ENCODE data around the gene ZNF99. TPM values are rescaled to one million over a fixed set of nuclear protein-coding genes. Genes with fewer than 3 reads are reported as not detected.

ZNF99 gene
- total and polyA plus RNA-seq, 2 experiments from 2014 or later = 0.03 TPM; not detected in 1

DNA sequence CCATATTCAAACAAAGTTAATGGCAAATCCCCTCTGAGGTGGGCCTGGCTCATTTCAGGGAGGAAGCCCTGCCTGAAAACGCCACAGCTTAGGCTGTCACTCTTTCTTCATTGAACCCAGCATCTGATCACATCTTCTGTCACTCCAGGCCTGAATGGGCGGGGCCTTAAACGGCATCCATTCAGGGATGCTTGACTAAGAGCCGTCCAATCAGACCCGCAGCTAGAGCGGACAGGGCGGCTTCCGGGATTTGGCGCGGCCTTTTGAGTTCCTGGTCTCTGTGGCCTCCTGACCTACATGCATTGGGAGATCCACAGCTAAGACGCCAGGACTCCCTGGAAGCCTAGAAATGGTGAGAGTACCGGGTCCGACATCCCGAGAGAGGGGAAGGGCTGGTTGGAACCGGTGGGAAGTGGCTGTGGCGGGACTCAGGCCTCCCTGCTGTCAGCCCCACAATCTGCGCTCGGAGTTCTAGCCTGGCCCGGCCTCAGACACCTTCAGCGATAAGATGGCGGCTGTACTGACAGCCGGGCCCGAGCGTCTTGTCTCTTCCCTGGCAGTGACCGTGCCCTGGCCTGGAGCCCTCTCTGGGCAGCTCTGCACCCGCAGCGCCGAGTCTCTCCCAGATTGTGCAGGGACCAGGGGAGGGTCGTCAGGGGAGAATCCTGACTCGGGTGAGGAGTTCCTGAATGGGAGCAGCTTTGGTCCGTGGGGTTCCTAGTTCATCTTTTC is 48.2 kb upstream of the ZNF99 start, which contains the start of gene ZNF723:
Gene ZNF723, plus strand, starts transcription at position 261 of the 732 bp plus-strand sequence. Its CDS starts 89 bp downstream, at position 350.
- Mint-ChIP-seq H3K27ac (no peak within 1 kb of the TSS), H3K4me1 (no peaks in the 10 kb centered on the region), H3K36me3 (ENCODE audit: low read depth) (peaks cover 20% of the 10 kb centered on the region), H3K9me3 (peaks cover 94% of the 10 kb centered on the region), H3K27me3 (ENCODE audit: insufficient read depth, low read depth, poor library complexity) (no peaks in the 10 kb centered on the region), H3K4me3 (no peak within 1 kb of the TSS)
- no peaks in the 10 kb centered on the region for H3K27me3 ChIP-seq (ENCODE audit: insufficient read depth)
- no peak within 1 kb of the TSS for H3K4me3 ChIP-seq
- H3K9me2 ChIP-seq (ENCODE audit: insufficient read depth) = no peaks in the 10 kb centered on the region
- no peak within 1 kb of the TSS for H2AFZ ChIP-seq
- H4K20me1 ChIP-seq (replicated peaks; ENCODE audit: insufficient read depth) = no peaks in the 10 kb centered on the region
- no peaks in the 10 kb centered on the region for H3K4me1 ChIP-seq (ENCODE audit: insufficient read depth)
- no peaks in the 10 kb centered on the region for H3K79me2 ChIP-seq (replicated peaks; ENCODE audit: insufficient read depth)
- DNase-seq (ENCODE audit: low spot score) (peak; percentile 4), ATAC-seq (no peak)
- no peak within 1 kb of the TSS for H3K27ac ChIP-seq (ENCODE audit: low read depth)
- peaks cover 6% of the 10 kb centered on the region; the same call in 1 of the 2 replicates for H3K36me3 ChIP-seq (ENCODE audit: insufficient read depth)
- H3F3A ChIP-seq (replicated peaks; ENCODE audit: low read depth) = no peaks in the 10 kb centered on the region
- no peak within 1 kb of the TSS for H3K4me2 ChIP-seq
- no peak for TF ChIP-seq EZH2 (IDR thresholded peaks at IDR 0.05; ENCODE audit: low read depth, unreplicated experiment)

DNA sequence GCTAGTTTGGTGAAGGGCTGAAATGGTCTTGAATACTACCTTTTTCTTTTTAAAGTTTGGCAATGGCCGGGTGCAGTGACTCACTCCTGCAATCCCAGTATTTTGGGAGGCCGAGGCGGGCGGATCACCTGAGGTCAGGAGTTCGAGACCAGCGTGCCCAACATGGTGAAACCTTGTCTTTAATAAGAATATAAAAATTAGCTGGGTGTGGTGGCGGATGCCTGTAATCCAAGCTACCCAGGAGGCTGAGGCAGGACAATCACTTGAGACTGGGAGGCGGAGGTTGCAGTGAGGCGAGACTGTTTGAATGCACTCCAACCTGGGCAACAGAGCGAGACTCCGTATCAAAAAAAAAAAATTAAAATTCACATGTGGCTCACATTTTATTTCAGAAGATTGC is 47.3 kb upstream of the ZNF99 start:
- H3K27me3 ChIP-seq (ENCODE audit: insufficient read depth) = no peaks in the 10 kb centered on the region
- no peak overlapping the region for H3K27ac ChIP-seq (ENCODE audit: low read depth)
- DNase-seq (ENCODE audit: low spot score) = no peak
- no peaks in the 10 kb centered on the region for H4K20me1 ChIP-seq (replicated peaks; ENCODE audit: insufficient read depth)
- Mint-ChIP-seq H3K9me3 (peaks cover 94% of the 10 kb centered on the region), H3K27ac (no peak overlapping the region), H3K36me3 (ENCODE audit: low read depth) (peaks cover 21% of the 10 kb centered on the region), H3K4me1 (no peaks in the 10 kb centered on the region), H3K4me3 (no peak overlapping the region), H3K27me3 (ENCODE audit: insufficient read depth, low read depth, poor library complexity) (no peaks in the 10 kb centered on the region)
- no peak for TF ChIP-seq ZNF114 (CRISPR knock-in tag; IDR thresholded peaks at IDR 0.05)
- TF ChIP-seq EZH2 (IDR thresholded peaks at IDR 0.05; ENCODE audit: low read depth, unreplicated experiment) = no peak
- no peak for TF ChIP-seq CTCF (conservative IDR thresholded peaks at IDR 0.05; ENCODE audit: low read depth in 2 of 2)
- no peaks in the 10 kb centered on the region for H3F3A ChIP-seq (replicated peaks; ENCODE audit: low read depth)
- H3K36me3 ChIP-seq (ENCODE audit: insufficient read depth) = peaks cover 6% of the 10 kb centered on the region; the same call in 1 of the 2 replicates
- H3K4me3 ChIP-seq = no peak overlapping the region
- no peaks in the 10 kb centered on the region for H3K9me2 ChIP-seq (ENCODE audit: insufficient read depth)
- no peaks in the 10 kb centered on the region for H3K4me1 ChIP-seq (ENCODE audit: insufficient read depth)
- no peak overlapping the region for H3K4me2 ChIP-seq
- H3K79me2 ChIP-seq (replicated peaks; ENCODE audit: insufficient read depth) = no peaks in the 10 kb centered on the region
- no peak for ATAC-seq
- no peak overlapping the region for H2AFZ ChIP-seq

DNA sequence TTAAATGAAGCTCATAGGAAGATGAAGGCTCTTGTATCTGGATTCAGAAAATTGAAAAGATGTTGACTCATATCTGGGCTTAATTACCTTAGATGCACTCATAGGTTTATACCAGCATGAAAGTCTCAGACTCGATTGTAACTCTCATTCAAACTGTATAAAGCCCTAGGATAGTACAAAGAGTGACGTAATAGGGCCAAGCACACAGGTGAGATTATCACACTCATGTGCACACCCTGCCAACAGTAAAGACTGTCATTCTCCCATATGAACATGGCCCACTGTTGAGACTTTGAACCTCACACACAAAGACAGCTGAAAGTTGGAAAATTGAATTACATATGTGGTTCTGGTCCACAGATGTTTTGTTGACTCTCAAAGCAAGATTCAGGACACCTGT is 30.2 kb upstream of the ZNF99 start:
- Mint-ChIP-seq H3K4me3 (no peak overlapping the region), H3K27me3 (ENCODE audit: insufficient read depth, low read depth, poor library complexity) (no peaks in the 10 kb centered on the region), H3K36me3 (ENCODE audit: low read depth) (peaks cover 35% of the 10 kb centered on the region), H3K27ac (no peak overlapping the region), H3K9me3 (peaks cover 100% of the 10 kb centered on the region), H3K4me1 (no peaks in the 10 kb centered on the region)
- no peaks in the 10 kb centered on the region for H4K20me1 ChIP-seq (replicated peaks; ENCODE audit: insufficient read depth)
- no peak overlapping the region for H3K4me2 ChIP-seq
- no peaks in the 10 kb centered on the region for H3K4me1 ChIP-seq (ENCODE audit: insufficient read depth)
- no peaks in the 10 kb centered on the region for H3K9me2 ChIP-seq (ENCODE audit: insufficient read depth)
- DNase-seq (ENCODE audit: low spot score) = no peak
- H3K4me3 ChIP-seq = no peak overlapping the region
- H3K27ac ChIP-seq (ENCODE audit: low read depth) = no peak overlapping the region
- H3F3A ChIP-seq (replicated peaks; ENCODE audit: low read depth) = no peaks in the 10 kb centered on the region
- no peaks in the 10 kb centered on the region for H3K27me3 ChIP-seq (ENCODE audit: insufficient read depth)
- H3K36me3 ChIP-seq (ENCODE audit: insufficient read depth) = no peaks in the 10 kb centered on the region
- H2AFZ ChIP-seq = no peak overlapping the region
- no peak for ATAC-seq
- H3K79me2 ChIP-seq (replicated peaks; ENCODE audit: insufficient read depth) = no peaks in the 10 kb centered on the region
- TF ChIP-seq EZH2phosphoT487 (IDR thresholded peaks at IDR 0.05; ENCODE audit: unreplicated experiment) = no peak
- TF ChIP-seq CTCF (conservative IDR thresholded peaks at IDR 0.05; ENCODE audit: low read depth in 2 of 2) = no peak
- no peak for TF ChIP-seq JUNB (IDR thresholded peaks at IDR 0.05; ENCODE audit: unreplicated experiment)
- no peak for TF ChIP-seq EZH2 (IDR thresholded peaks at IDR 0.05; ENCODE audit: low read depth, unreplicated experiment)
- TF ChIP-seq, protein P1, sequence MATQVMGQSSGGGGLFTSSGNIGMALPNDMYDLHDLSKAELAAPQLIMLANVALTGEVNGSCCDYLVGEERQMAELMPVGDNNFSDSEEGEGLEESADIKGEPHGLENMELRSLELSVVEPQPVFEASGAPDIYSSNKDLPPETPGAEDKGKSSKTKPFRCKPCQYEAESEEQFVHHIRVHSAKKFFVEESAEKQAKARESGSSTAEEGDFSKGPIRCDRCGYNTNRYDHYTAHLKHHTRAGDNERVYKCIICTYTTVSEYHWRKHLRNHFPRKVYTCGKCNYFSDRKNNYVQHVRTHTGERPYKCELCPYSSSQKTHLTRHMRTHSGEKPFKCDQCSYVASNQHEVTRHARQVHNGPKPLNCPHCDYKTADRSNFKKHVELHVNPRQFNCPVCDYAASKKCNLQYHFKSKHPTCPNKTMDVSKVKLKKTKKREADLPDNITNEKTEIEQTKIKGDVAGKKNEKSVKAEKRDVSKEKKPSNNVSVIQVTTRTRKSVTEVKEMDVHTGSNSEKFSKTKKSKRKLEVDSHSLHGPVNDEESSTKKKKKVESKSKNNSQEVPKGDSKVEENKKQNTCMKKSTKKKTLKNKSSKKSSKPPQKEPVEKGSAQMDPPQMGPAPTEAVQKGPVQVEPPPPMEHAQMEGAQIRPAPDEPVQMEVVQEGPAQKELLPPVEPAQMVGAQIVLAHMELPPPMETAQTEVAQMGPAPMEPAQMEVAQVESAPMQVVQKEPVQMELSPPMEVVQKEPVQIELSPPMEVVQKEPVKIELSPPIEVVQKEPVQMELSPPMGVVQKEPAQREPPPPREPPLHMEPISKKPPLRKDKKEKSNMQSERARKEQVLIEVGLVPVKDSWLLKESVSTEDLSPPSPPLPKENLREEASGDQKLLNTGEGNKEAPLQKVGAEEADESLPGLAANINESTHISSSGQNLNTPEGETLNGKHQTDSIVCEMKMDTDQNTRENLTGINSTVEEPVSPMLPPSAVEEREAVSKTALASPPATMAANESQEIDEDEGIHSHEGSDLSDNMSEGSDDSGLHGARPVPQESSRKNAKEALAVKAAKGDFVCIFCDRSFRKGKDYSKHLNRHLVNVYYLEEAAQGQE (IDR thresholded peaks at IDR 0.05; ENCODE audit: unreplicated experiment) = no peak

Data from GM23338 (cell line).